Measurements from ENCODE around the gene DOK6.
A peak's percentile ranks its signal among the peaks of the same experiment; 100 is the strongest.

DOK6 gene

DNA sequence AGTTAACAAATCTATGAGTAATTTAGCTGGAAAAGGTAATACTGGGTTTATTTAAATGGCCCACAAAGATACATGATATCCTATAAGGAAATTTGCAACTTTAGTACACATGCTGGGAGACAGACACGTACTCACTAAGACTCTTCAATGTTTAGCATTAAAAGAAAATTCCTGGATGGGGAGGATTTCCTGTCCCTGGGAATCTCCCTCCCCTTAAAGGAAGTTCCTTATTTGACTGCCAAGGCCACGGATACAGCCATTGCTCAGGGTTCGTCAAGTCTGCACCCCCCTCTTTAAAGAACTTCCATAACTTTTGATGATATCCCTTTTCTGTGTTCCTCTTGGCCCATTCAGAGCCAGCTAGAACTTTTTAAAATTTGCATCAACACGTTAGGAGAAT is 279.4 kb downstream of the DOK6 start:
- Histone ChIP-seq H3K4me2 (ENCODE audit: low read length) (no peak overlapping the region), H4K20me1 (ENCODE audit: insufficient read depth, low read length) (no peaks in the 10 kb centered on the region), H3K27ac (ENCODE audit: low read length) (no peak overlapping the region), H3K9me3 (ENCODE audit: insufficient read depth, low read length) (no peaks in the 10 kb centered on the region), H3K9ac (ENCODE audit: low read length) (no peak overlapping the region), H3K27me3 (ENCODE audit: low read depth, low read length) (no peaks in the 10 kb centered on the region), H3K4me3 (ENCODE audit: low read length) (no peak overlapping the region), H3K4me1 (ENCODE audit: low read length) (no peaks in the 10 kb centered on the region), H3K36me3 (replicated peaks; ENCODE audit: low read depth, low read length) (no peaks in the 10 kb centered on the region), H2AFZ (ENCODE audit: low read depth, low read length) (no peak overlapping the region), H3K79me2 (ENCODE audit: low read length) (no peaks in the 10 kb centered on the region)
- TF ChIP-seq EZH2phosphoT487 (IDR thresholded peaks at IDR 0.05; ENCODE audit: low read depth) (no peak), CTCF (IDR thresholded peaks at IDR 0.05; ENCODE audit: low read depth, low read length) (no peak)

DNA sequence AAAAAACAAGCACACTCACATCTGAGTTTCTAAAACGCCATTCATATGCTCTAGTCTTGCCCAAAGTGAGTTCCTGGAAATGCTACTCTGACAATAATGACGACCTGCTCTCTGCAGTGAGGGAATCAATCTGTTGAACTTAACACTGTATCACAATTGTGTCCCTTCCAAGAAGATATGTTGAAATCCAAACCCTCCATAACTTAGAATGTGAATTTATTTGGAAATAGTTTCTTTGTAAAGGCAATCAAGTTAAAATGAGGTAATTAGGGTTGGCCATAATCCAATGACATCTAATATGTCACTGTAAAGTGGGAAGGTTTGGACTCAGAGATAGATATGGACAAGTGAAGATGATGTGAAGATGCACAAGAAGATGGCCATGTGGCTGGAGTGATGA is 282.5 kb downstream of the DOK6 start:
- Histone ChIP-seq H4K20me1 (ENCODE audit: insufficient read depth, low read length) (no peaks in the 10 kb centered on the region), H3K27me3 (ENCODE audit: low read depth, low read length) (no peaks in the 10 kb centered on the region), H3K4me2 (ENCODE audit: low read length) (no peak overlapping the region), H3K36me3 (replicated peaks; ENCODE audit: low read depth, low read length) (no peaks in the 10 kb centered on the region), H3K9ac (ENCODE audit: low read length) (no peak overlapping the region), H3K4me1 (ENCODE audit: low read length) (no peaks in the 10 kb centered on the region), H3K4me3 (ENCODE audit: low read length) (no peak overlapping the region), H3K27ac (ENCODE audit: low read length) (no peak overlapping the region), H3K79me2 (ENCODE audit: low read length) (no peaks in the 10 kb centered on the region), H2AFZ (ENCODE audit: low read depth, low read length) (peak overlapping the region; percentile 35; the same call in 1 of the 2 replicates), H3K9me3 (ENCODE audit: insufficient read depth, low read length) (no peaks in the 10 kb centered on the region)
- no peak for TF ChIP-seq EZH2phosphoT487 (IDR thresholded peaks at IDR 0.05; ENCODE audit: low read depth)
- TF ChIP-seq CTCF (IDR thresholded peaks at IDR 0.05; ENCODE audit: low read depth, low read length) = no peak

DNA sequence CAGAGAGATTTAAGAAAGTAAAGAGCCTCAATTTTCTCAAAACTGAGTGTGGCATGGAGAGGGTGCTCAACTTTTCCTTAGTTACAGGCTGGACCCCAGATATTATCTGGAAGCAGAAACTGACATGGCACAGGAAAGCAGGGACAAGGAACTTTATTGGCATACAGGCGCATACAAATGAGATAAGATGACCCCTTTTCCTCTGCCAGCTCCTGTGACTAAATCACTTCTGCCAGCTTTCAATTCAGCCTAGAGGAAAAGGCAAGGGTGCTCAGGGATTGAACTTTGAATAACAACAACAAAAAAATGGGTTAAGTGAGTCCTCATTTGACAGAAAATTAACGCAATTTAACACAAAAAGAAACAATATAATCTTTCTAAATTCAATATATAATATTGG is 284.1 kb downstream of the DOK6 start:
- TF ChIP-seq CTCF (IDR thresholded peaks at IDR 0.05; ENCODE audit: low read depth, low read length) = no peak
- TF ChIP-seq EZH2phosphoT487 (IDR thresholded peaks at IDR 0.05; ENCODE audit: low read depth) = no peak
- Histone ChIP-seq H2AFZ (ENCODE audit: low read depth, low read length) (no peak overlapping the region), H3K9ac (ENCODE audit: low read length) (no peak overlapping the region), H3K4me2 (ENCODE audit: low read length) (no peak overlapping the region), H3K27ac (ENCODE audit: low read length) (no peak overlapping the region), H3K4me3 (ENCODE audit: low read length) (no peak overlapping the region), H4K20me1 (ENCODE audit: insufficient read depth, low read length) (no peaks in the 10 kb centered on the region), H3K9me3 (ENCODE audit: insufficient read depth, low read length) (no peaks in the 10 kb centered on the region), H3K27me3 (ENCODE audit: low read depth, low read length) (no peaks in the 10 kb centered on the region), H3K36me3 (replicated peaks; ENCODE audit: low read depth, low read length) (no peaks in the 10 kb centered on the region), H3K79me2 (ENCODE audit: low read length) (no peaks in the 10 kb centered on the region), H3K4me1 (ENCODE audit: low read length) (no peaks in the 10 kb centered on the region)

- no peak overlapping the region for H3K27ac ChIP-seq (ENCODE audit: low read length)
- TF ChIP-seq EZH2phosphoT487 (IDR thresholded peaks at IDR 0.05; ENCODE audit: low read depth) = no peak
- no peak for TF ChIP-seq CTCF (IDR thresholded peaks at IDR 0.05; ENCODE audit: low read depth, low read length)
- H3K27me3 ChIP-seq (ENCODE audit: low read depth, low read length) = no peaks in the 10 kb centered on the region
- no peak overlapping the region for H3K9ac ChIP-seq (ENCODE audit: low read length)
- no peak overlapping the region for H3K4me2 ChIP-seq (ENCODE audit: low read length)
- H3K36me3 ChIP-seq (replicated peaks; ENCODE audit: low read depth, low read length) = no peaks in the 10 kb centered on the region
- no peaks in the 10 kb centered on the region for H4K20me1 ChIP-seq (ENCODE audit: insufficient read depth, low read length)
- peaks cover 6% of the 10 kb centered on the region for H3K4me1 ChIP-seq (ENCODE audit: low read length)
- H3K4me3 ChIP-seq (ENCODE audit: low read length) = no peak overlapping the region
- no peaks in the 10 kb centered on the region for H3K79me2 ChIP-seq (ENCODE audit: low read length)
- H3K9me3 ChIP-seq (ENCODE audit: insufficient read depth, low read length) = no peaks in the 10 kb centered on the region
- H2AFZ ChIP-seq (ENCODE audit: low read depth, low read length) = no peak overlapping the region
These were observed 286.2 kb downstream of the DOK6 start for GRCh38 chr18:69686861-69687260.

Measured in OCI-LY3 (cell line).